NCI-H2227 (cell line): ENCODE data around the gene LGR5.
"Not testable (repeated sequence)": the region's sequence is repeated elsewhere in the genome, so short reads cannot be mapped to it uniquely, and the experiment has no call there.

Experiments
- DNase-seq: peaks from one replicate; lab custom pipeline; 2025; ENCODE audit not compliant: unreplicated experiment; lab: John Stamatoyannopoulos, UW

The LGR5 gene

DNA sequence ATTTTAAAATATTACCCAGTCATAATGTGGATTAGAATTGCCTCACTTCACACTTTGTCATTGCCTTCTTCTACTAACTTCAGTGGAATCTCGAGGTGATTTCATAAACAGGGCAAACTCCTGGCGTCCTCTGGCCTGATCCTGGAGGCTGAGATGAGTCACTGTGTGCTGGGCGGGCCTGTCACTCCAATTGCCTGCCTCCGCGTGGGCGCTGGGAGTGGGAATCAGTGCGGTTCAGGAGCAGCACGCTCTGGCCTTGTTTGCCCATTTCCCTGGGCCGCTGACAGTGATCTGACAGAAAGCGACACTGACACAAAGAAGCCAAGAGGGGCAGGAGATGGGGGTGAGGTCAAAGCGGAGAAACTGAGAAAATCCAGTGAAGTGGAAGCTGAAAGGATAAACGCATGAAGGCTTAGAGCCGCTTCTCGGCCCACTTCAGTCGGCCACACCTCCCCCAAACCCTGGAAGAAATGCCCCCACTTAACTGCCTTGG lies 29.7 kb downstream of the LGR5 start:
- peak; percentile 26 for DNase-seq

DNA sequence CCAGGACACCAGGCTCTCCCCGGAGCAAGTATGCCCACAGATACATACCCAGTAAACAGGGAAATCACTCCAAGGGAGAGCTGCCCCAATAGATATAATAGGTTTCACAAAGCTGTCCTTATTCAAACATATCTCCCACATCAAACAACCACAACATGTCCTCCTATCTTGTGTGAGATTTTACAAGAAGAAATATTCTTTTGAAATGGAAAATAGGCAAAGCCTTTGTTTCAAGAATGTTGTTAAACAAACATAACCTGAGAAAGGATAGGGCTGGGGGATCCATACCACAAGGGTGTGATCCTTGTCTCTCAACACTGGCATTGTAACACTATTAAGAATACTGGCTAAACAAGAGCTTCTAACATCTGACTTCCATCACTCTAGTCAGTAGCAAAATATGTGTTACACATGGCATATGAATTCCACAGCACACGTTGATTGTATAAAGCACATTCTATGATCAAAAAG lies 32.9 kb downstream of the LGR5 start:
- DNase-seq: no peak

- DNase-seq: no peak
These were observed 35.2 kb downstream of the LGR5 start for GRCh38 chr12:71474791-71475190.

- no peak for DNase-seq
These were observed 35.7 kb downstream of the LGR5 start for GRCh38 chr12:71475280-71475679.

GRCh38 chr12:71476513-71476912 lies 36.9 kb downstream of the LGR5 start:
- DNase-seq: no peak

DNA sequence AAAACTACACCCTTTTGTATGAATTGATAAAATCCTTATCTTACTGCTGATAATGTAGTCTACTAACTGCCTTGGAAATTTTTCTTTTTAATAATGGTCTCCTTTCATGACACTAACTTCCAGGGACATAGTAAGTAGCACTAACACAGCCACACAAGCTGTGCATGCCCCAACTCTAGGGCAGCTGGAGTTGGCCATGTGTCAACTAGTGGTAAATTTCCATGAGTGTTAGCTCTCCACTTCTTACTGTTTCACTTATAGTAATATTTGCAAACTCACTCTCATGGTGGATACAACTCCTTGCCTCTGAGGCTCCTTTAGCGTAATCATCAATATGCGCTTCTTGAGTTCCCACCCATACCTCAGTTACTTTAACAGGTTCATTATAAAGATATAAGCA lies 38.0 kb downstream of the LGR5 start:
- DNase-seq: no peak

GRCh38 chr12:71478270-71478669 lies 38.7 kb downstream of the LGR5 start:
- DNase-seq: no peak

GRCh38 chr12:71484272-71484905 lies 44.8 kb downstream of the LGR5 start:
- no peak for DNase-seq

- DNase-seq: not testable (repeated sequence)
These were observed 51.2 kb downstream of the LGR5 start for GRCh38 chr12:71490844-71491243.

GRCh38 chr12:71492604-71493003 lies 53.0 kb downstream of the LGR5 start:
- no peak for DNase-seq

- no peak for DNase-seq
These were observed 60.2 kb downstream of the LGR5 start for GRCh38 chr12:71499834-71500233.

- DNase-seq: no peak
These were observed 64.2 kb downstream of the LGR5 start for GRCh38 chr12:71503579-71504391.

GRCh38 chr12:71504476-71504875 lies 64.9 kb downstream of the LGR5 start:
- no peak for DNase-seq

- no peak for DNase-seq
These were observed 70.1 kb downstream of the LGR5 start for GRCh38 chr12:71509705-71510104.

DNA sequence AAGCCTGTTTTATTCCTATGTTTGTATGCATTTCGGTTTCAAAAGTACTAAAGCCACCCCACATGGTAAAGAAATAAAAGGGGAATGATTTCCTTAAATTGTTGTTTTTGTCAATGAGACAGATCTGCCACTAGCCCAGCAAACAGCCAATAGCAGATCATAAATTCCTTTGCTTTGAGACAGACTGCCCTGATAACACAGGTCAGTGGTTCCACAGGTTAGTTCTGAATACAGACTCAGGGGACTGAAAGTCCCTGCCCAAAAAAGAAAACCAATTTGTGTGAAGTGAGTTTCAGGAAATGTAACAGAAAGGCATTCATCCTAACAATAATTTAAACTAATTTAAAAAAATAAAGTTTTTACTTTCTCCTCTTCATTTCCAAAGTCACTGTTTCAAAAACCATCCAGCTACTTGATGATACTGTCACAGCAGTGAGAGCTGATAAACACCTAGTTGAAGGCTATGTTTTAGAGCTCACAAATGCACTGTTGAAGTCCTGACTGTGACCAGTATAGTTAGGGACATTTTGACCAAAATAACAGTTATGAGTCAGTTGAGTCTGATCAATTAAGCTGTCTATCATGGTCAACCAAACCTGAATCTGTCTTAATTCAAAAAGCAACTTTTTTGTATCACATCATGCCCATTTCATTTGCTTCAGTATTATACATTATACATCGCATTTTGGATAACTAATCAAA lies 77.7 kb downstream of the LGR5 start:
- no peak for DNase-seq

DNA sequence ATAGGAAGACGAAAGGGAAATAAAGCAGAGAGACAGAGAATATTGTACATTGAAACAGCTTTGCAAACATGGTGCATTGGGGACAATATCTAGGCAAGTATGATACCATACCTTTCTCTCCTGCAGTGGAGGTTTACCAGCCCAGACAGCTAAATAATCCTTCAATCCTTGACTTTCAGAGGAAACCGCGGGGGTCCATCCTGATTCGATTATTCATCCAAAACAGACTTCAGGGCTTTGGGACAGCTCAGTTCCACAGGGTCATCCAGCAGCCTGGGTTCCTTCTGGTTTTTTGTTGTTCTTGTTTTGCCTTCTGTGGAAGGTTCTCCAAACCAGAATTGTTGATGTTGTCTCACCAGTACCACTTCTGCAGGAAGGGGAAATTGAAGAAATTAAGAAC lies 81.5 kb downstream of the LGR5 start:
- DNase-seq: no peak

- no peak for DNase-seq
These were observed 85.0 kb downstream of the LGR5 start for GRCh38 chr12:71524626-71525025.

DNA sequence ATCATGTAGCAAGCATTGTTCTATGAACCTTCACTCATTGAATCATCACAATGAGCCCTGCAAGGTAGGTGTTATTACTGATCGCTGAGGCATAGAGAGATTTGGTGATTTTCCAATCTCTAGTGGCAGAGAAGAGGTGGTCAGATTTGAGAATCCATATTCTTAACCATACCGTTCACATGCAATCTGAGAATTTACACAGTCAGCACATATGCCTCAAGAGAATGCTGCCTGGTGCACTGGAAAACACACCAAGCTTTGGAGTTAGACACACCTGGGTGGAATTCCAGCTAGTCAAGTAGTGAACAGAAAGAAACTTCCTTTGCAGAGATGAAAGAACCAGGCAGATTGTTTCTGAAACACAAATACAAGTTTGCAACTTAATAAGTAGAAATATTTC lies 94.1 kb downstream of the LGR5 start:
- DNase-seq: no peak

- DNase-seq: no peak
These were observed 96.8 kb downstream of the LGR5 start for GRCh38 chr12:71536279-71536938.

DNA sequence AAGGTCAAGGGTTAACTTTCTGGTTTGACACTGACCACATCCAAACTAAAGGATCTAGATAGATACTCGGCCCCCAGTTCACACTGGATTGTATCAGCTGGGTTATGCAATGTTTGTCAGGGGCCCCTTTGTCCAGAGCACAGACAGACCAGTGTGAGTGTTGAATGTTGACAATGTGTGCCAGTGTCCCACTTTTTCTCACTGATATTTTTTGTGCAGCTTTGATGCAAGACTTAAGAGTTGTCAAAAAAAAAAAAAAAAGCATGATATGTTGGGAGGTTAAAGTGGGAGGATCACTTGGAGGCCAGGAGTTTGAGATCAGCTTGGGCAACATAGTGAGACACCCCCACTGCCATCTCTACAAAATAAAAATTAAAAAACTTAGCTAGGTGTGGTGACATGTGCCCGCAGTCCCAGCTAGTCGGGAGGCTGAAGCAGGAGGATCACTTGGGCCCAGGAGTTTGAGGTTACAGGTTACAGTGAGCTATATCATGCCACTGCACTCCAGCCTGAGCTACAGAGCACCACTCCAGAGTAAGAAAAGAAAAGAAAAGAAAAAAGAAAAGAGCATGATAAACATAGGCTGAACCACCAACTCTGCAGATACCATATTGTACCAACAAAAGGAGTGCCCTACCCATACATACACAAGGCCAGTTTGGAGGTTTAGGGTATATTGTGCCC lies 97.5 kb downstream of the LGR5 start:
- DNase-seq: no peak

DNA sequence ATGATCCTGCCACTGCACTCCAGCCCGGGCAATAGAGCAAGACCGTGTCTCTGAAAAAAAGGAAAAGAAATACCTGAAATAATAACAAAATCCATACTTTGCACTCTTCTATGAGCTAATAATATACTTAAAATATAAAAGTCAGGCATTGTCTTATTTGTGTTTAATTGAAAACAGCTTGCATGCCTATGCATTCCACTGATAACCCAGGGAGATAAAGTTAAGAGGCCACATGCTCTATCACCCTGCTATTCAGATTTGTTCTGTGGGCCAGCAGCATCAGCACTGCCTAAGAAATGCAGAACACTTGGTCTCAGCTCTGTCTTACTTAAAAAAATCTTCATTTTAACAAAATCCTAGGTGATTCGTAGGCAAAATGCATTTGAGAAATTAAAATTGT lies 99.2 kb downstream of the LGR5 start:
- DNase-seq: no peak
